ENCODE results near the gene ARFGAP3.

ARFGAP3 gene

GRCh38 chr22:42856865-42857704 is at the start of gene ARFGAP3:
Gene ARFGAP3 (minus strand): TSS chr22:42857273. CDS start chr22:42857182, 91 bp downstream.
- DNase-seq, result peak in 13 of 14 donors; percentile 69 to 94 (median 87)

GRCh38 chr22:42905702-42906183 is 48.7 kb upstream of the ARFGAP3 start:
- DNase-seq, result peak in 1 of 14 donors; percentile 64

GRCh38 chr22:42905217-42905616 is 48.1 kb upstream of the ARFGAP3 start:
- DNase-seq, result peak in 1 of 14 donors; percentile 64

GRCh38 chr22:42904050-42904449 is 47.0 kb upstream of the ARFGAP3 start:
- DNase-seq, result no peak

- no peak for DNase-seq
Measured at GRCh38 chr22:42902875-42903510, 45.9 kb upstream of the ARFGAP3 start.

GRCh38 chr22:42901790-42902508 is 44.9 kb upstream of the ARFGAP3 start:
- DNase-seq, result peak in 1 of 14 donors; percentile 23

GRCh38 chr22:42897960-42898359 is 40.9 kb upstream of the ARFGAP3 start:
- DNase-seq, result no peak

- peak in 8 of 14 donors; percentile 10 to 75 (median 19) for DNase-seq
Measured at GRCh38 chr22:42895541-42895981, 38.5 kb upstream of the ARFGAP3 start.

- peak in 1 of 14 donors; percentile 39 for DNase-seq
Measured at GRCh38 chr22:42895087-42895486, 38.0 kb upstream of the ARFGAP3 start.

GRCh38 chr22:42893371-42894150 is 36.5 kb upstream of the ARFGAP3 start:
- DNase-seq, result no peak

GRCh38 chr22:42892571-42893316 is 35.7 kb upstream of the ARFGAP3 start:
- peak in 3 of 14 donors; percentile 8 to 28 (median 16) for DNase-seq

GRCh38 chr22:42892156-42892555 is 35.1 kb upstream of the ARFGAP3 start:
- no peak for DNase-seq

- DNase-seq, result no peak
Measured at GRCh38 chr22:42891696-42892095, 34.6 kb upstream of the ARFGAP3 start.

- no peak for DNase-seq
Measured at GRCh38 chr22:42891008-42891407, 33.9 kb upstream of the ARFGAP3 start.

GRCh38 chr22:42889304-42889703 is 32.2 kb upstream of the ARFGAP3 start:
- peak in 5 of 14 donors; percentile 20 to 58 (median 24) for DNase-seq

GRCh38 chr22:42887523-42888507 is 30.7 kb upstream of the ARFGAP3 start:
- no peak for DNase-seq

GRCh38 chr22:42887120-42887519 is 30.0 kb upstream of the ARFGAP3 start:
- no peak for DNase-seq

GRCh38 chr22:42885446-42885845 is 28.4 kb upstream of the ARFGAP3 start:
- DNase-seq, result no peak

- no peak for DNase-seq
Measured at GRCh38 chr22:42884616-42885375, 27.7 kb upstream of the ARFGAP3 start.

Measured in C1 segment of cervical spinal cord (tissue), 14 donors.